Pons (tissue), 1 donor: ENCODE results near the gene GOLT1B.

ENCODE experiments used
- DNase-seq: peaks from one replicate; pipeline ENCODE4 v3.0.0-alpha.2; 2016; ENCODE audit warnings: low spot score

Gene GOLT1B

GRCh38 chr12:21566223-21566906 is 64.8 kb downstream of the GOLT1B start:
- DNase-seq: no peak

GRCh38 chr12:21566907-21567394 is 65.4 kb downstream of the GOLT1B start:
- no peak for DNase-seq
